ENCODE data around the gene SLC35E2B.
"Not testable (repeated sequence)": the region's sequence is repeated elsewhere in the genome, so short reads cannot be mapped to it uniquely, and the experiment has no call there.

SLC35E2B gene

GRCh38 chr1:1677718-1678580 lies 14.6 kb downstream of the SLC35E2B start:
- in situ Hi-C loops (cut with MboI; ENCODE audit: low sequenced_read_pairs), result no loop called here

- in situ Hi-C loops (cut with MboI; ENCODE audit: low sequenced_read_pairs), result not testable (repeated sequence)
Observed at GRCh38 chr1:1676087-1676486, 16.5 kb downstream of the SLC35E2B start.

- in situ Hi-C loops (cut with MboI; ENCODE audit: low sequenced_read_pairs), result not testable (repeated sequence)
Observed at GRCh38 chr1:1675218-1675617, 17.4 kb downstream of the SLC35E2B start.

GRCh38 chr1:1674806-1675205 lies 17.8 kb downstream of the SLC35E2B start:
- in situ Hi-C loops (cut with MboI; ENCODE audit: low sequenced_read_pairs), result not testable (repeated sequence)

- in situ Hi-C loops (cut with MboI; ENCODE audit: low sequenced_read_pairs), result no loop called here
Observed at GRCh38 chr1:1672181-1672965, 20.2 kb downstream of the SLC35E2B start.

GRCh38 chr1:1671365-1672119 lies 21.1 kb downstream of the SLC35E2B start:
- in situ Hi-C loops (cut with MboI; ENCODE audit: low sequenced_read_pairs), result no loop called here

- in situ Hi-C loops (cut with MboI; ENCODE audit: low sequenced_read_pairs), result no loop called here
Observed at GRCh38 chr1:1670866-1671265, 21.7 kb downstream of the SLC35E2B start.

- in situ Hi-C loops (cut with MboI; ENCODE audit: low sequenced_read_pairs), result no loop called here
Observed at GRCh38 chr1:1669468-1670440, 22.8 kb downstream of the SLC35E2B start.

GRCh38 chr1:1666526-1666925 lies 26.1 kb downstream of the SLC35E2B start:
- in situ Hi-C loops (cut with MboI; ENCODE audit: low sequenced_read_pairs), result no loop called here

- in situ Hi-C loops (cut with MboI; ENCODE audit: low sequenced_read_pairs), result no loop called here
Observed at GRCh38 chr1:1665815-1666251, 26.8 kb downstream of the SLC35E2B start.

GRCh38 chr1:1664941-1665814 lies 27.4 kb downstream of the SLC35E2B start:
- in situ Hi-C loops (cut with MboI; ENCODE audit: low sequenced_read_pairs), result no loop called here

GRCh38 chr1:1664318-1664717 lies 28.3 kb downstream of the SLC35E2B start:
- in situ Hi-C loops (cut with MboI; ENCODE audit: low sequenced_read_pairs), result not testable (repeated sequence)

- in situ Hi-C loops (cut with MboI; ENCODE audit: low sequenced_read_pairs), result not testable (repeated sequence)
Observed at GRCh38 chr1:1662830-1663560, 29.6 kb downstream of the SLC35E2B start.

- in situ Hi-C loops (cut with MboI; ENCODE audit: low sequenced_read_pairs), result not testable (repeated sequence)
Observed at GRCh38 chr1:1662392-1662791, 30.2 kb downstream of the SLC35E2B start.

- in situ Hi-C loops (cut with MboI; ENCODE audit: low sequenced_read_pairs), result not testable (repeated sequence)
Observed at GRCh38 chr1:1658583-1659549, 33.7 kb downstream of the SLC35E2B start, which contains the start of gene CDK11B. Gene CDK11B, minus strand, starts transcription at chr1:1659004. Its CDS starts 1,519 bp downstream, at chr1:1657485.

GRCh38 chr1:1648265-1648664 lies 44.3 kb downstream of the SLC35E2B start:
- in situ Hi-C loops (cut with MboI; ENCODE audit: low sequenced_read_pairs), result not testable (repeated sequence)

All from HL-60/S4 (cell line).